Osteocyte (in vitro differentiated cells): ENCODE results near the gene ABL1. TPM values are rescaled to one million over a fixed set of nuclear protein-coding genes. Genes with fewer than 3 reads are reported as not detected.

ENCODE experiments used
- DNase-seq: peaks from one replicate; pipeline ENCODE4 v3.0.0; 2021; ENCODE audit warnings: mixed read lengths; ENCODE audit not compliant: unreplicated experiment; ENCODE audit errors: extremely low spot score
- H3K27ac Mint-ChIP-seq: one replicate; pipeline ENCODE4 v1.8.0; 2021; ENCODE audit warnings: mild to moderate bottlenecking, mixed read lengths; ENCODE audit not compliant: unreplicated experiment
- H3K27me3 Mint-ChIP-seq: one replicate; pipeline ENCODE4 v1.8.0; 2021; ENCODE audit warnings: mixed read lengths; ENCODE audit not compliant: unreplicated experiment
- H3K36me3 Mint-ChIP-seq: one replicate; pipeline ENCODE4 v1.8.0; 2021; ENCODE audit warnings: mixed read lengths; ENCODE audit not compliant: unreplicated experiment
- H3K4me1 Mint-ChIP-seq: one replicate; pipeline ENCODE4 v1.8.0; 2021; ENCODE audit warnings: mixed read lengths; ENCODE audit not compliant: unreplicated experiment
- H3K4me3 Mint-ChIP-seq: one replicate; pipeline ENCODE4 v1.8.0; 2021; ENCODE audit warnings: mild to moderate bottlenecking, moderate library complexity, mixed read lengths; ENCODE audit not compliant: unreplicated experiment
- H3K9me3 Mint-ChIP-seq: one replicate; pipeline ENCODE4 v1.8.0; 2021; ENCODE audit warnings: mixed read lengths; ENCODE audit not compliant: unreplicated experiment
- total RNA-seq: library from RNA; stranded (reverse); gene quantifications from 2 replicates; pipeline ENCODE4 v1.2.1, GENCODE V29; 2021
- TF ChIP-seq, protein P1 (sequence below): fragments of 200-600 bp; sonication (generic); IDR thresholded peaks from 2 replicates; pipeline ENCODE4 v1.5.0; 2021; ENCODE audit warnings: antibody characterized with exemption, mild to moderate bottlenecking, moderate library complexity

The ABL1 gene
- total RNA-seq, 1 donor from 2014 or later = 101 TPM

DNA sequence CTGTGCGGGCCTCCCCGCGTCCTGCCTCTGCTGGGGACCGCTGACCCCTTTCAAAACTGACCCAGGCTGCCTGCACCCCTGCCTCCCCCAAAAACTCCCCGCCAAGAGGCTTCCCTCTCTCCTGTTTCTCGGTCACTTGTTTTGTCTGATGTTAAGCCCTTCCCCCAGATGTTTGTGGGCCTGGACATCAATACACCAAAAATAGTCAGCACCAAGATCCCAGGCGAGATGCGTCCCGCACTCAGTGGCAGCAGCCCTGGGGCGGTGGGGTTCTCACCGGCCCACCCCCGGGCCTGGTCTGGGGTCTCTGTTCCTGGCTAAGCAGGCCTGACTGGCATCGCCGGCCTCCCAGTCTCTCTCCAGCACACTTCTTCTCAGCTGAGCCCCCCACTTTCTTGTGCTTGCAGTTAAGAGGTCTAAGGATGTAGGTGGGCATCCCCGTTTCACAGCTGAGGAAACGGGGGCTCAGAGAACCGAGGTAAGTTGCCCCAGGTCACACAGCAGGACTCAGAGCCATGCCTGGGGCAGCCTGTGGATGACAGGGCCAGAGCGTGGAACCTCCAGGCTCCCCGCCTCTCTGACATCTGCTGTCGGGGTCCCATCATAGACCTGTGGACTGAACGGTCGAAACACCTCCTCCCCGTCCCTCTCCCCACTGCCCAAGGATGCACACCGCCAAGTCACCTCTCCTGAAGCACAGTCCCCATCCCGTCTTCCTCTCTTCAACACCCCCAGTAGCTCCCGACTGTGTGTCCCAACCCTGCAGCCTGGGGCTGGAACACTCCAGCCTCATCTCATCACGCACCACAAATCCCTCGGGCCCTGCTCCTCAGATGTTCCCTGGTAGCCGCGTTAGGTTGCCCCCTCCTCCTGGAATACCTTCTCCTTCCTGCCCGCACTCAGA, 87.2 kb downstream of the ABL1 start:
- TF ChIP-seq, protein P1, sequence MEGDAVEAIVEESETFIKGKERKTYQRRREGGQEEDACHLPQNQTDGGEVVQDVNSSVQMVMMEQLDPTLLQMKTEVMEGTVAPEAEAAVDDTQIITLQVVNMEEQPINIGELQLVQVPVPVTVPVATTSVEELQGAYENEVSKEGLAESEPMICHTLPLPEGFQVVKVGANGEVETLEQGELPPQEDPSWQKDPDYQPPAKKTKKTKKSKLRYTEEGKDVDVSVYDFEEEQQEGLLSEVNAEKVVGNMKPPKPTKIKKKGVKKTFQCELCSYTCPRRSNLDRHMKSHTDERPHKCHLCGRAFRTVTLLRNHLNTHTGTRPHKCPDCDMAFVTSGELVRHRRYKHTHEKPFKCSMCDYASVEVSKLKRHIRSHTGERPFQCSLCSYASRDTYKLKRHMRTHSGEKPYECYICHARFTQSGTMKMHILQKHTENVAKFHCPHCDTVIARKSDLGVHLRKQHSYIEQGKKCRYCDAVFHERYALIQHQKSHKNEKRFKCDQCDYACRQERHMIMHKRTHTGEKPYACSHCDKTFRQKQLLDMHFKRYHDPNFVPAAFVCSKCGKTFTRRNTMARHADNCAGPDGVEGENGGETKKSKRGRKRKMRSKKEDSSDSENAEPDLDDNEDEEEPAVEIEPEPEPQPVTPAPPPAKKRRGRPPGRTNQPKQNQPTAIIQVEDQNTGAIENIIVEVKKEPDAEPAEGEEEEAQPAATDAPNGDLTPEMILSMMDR = no peak
- H3K27me3 Mint-ChIP-seq = peaks cover 11% of the 10 kb centered on the region
- no peak overlapping the region for H3K27ac Mint-ChIP-seq
- H3K36me3 Mint-ChIP-seq = no peaks in the 10 kb centered on the region
- no peak overlapping the region for H3K4me3 Mint-ChIP-seq
- peaks cover 7% of the 10 kb centered on the region for H3K4me1 Mint-ChIP-seq
- DNase-seq = no peak
- H3K9me3 Mint-ChIP-seq = no peaks in the 10 kb centered on the region

DNA sequence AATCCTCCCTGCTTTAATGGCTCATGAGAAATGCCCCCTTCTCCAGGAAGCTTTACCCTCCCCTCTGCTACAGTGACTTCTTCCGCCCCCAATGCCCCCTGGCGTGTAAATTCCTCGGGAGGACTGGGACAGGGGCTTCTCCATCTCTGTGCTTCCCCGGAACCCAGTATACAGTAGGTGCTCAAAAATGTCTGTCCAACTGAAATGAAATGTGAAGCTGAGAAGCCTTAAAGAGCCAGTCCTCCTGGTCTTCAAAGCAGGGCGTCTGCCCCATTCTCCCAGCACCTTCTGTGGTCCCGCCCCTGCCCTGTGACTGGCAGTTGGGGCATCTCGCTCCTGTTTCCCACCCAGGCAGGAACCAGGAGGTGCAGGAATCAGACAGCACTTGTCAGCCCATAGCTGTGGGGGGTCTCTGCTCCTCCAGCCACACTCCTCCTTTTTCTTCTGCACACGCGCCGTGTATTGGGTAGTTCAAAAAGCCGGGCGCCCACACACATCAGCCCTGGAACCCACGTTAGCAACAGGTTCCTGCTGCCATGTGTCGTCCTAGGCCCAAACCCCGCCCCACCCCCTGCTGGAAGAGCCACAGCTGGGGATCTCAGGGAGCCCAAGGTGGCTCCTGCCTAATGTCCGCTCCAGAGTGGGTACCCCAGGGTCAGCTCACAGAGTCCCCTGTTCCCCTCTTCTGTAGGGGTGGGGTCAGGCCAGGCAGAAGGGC, 88.0 kb downstream of the ABL1 start:
- TF ChIP-seq, protein P1 = no peak
- Mint-ChIP-seq H3K27me3 (peaks cover 10% of the 10 kb centered on the region), H3K4me1 (peaks cover 10% of the 10 kb centered on the region), H3K4me3 (no peak overlapping the region), H3K36me3 (no peaks in the 10 kb centered on the region), H3K9me3 (no peaks in the 10 kb centered on the region), H3K27ac (no peak overlapping the region)
- no peak for DNase-seq

DNA sequence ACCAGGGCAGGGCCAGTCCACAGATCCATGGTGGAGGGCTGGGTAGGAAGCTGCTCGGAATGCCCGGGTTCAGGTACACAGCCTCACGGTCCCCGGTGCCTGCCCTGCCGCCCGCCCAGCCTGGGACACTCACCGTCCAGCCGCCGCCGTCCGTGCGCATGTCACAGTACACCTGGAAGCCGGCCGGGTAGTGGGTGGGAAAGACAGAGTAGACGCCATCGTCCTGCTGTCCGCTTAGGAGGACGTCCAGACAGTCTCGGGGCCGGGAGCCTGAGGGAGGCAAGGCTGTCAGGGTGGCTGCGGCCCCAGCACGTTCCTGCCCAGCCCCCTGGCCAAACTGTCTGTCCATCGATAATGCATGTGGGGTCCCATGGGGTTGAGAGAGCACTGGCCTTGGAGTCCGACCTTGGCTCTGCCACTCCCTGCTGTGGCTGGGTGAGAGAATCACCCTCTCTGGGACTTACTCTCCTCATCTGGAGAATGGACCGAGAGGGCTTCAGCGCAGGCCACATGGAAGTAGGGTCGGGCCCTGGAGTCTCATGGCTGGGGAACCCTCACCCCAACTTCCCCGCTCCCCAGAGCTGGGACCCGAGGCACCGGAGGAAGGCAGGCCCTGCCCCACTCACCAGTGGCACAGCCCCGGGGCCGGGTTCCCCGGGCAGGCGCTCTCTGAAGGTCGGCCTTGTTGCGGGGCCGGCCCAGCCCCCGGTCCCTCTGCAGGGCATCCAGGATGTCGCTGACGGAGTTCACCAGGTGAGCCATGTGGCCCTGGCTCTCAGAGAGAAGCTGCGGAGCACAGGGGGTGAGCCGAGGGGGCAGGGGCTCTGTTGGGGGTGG, 88.8 kb downstream of the ABL1 start:
- no peaks in the 10 kb centered on the region for H3K36me3 Mint-ChIP-seq
- H3K27me3 Mint-ChIP-seq = peaks cover 10% of the 10 kb centered on the region
- peaks cover 15% of the 10 kb centered on the region for H3K4me1 Mint-ChIP-seq
- no peak for DNase-seq
- no peaks in the 10 kb centered on the region for H3K9me3 Mint-ChIP-seq
- H3K27ac Mint-ChIP-seq = no peak overlapping the region
- TF ChIP-seq, protein P1 = no peak
- no peak overlapping the region for H3K4me3 Mint-ChIP-seq

DNA sequence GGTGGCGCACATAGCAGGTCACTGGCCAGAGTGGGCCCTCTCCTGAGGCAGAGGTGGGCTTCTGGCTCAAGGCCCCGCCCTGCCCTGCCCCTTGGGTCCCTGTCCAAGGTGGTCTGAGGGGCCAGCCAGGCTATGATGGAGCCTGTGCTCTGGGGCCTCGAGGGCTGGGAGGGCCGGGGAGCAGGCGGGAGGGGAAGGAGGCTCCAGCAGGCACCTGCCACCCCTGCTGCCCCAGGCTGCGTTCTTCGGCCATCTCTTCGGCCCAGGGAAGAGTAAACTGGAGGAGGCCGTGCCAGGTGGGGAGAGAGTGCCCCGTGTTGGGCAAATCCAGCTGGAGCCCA, 89.4 kb downstream of the ABL1 start:
- Mint-ChIP-seq H3K27me3 (peaks cover 10% of the 10 kb centered on the region), H3K27ac (no peak overlapping the region), H3K9me3 (no peaks in the 10 kb centered on the region), H3K36me3 (no peaks in the 10 kb centered on the region), H3K4me3 (no peak overlapping the region), H3K4me1 (peaks cover 15% of the 10 kb centered on the region)
- TF ChIP-seq, protein P1 = no peak
- DNase-seq = no peak
